GM19452 (cell line): ENCODE measurements around the gene SEMA6A.

ENCODE experiments used
- ATAC-seq: cut with Tn5 transposase; IDR thresholded peaks from one replicate; pipeline ENCODE4 v1.9.1; 2021; ENCODE audit not compliant: unreplicated experiment

The SEMA6A gene

GRCh38 chr5:116497631-116498030, 77.0 kb downstream of the SEMA6A start:
- ATAC-seq: no peak

DNA sequence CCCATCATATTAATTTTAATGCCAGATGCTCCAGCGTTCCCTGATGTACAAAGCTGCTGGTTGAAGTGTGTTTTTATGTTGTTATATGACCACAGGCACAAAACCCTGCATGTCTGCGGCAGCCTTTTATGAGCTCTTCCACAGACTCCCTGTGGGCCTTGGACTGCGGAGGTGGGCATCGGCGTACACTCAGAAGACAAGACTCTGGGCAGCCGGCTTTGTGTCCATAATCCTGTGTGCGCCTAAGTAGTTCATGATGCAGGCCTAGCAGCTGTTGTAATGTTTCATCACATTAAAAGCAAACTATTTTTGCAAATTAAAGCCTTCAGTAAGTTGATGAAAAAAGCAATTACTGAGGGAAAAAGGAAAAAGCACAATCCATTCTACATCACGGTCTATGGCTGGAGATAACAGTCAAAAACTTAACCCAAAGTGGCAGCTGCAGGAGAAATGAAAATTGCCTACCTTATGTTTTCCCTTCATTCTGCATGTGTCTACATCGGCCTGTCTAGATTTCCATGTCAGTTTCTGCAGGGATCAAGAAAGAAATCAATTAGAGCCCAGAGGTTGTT, 78.8 kb downstream of the SEMA6A start:
- no peak for ATAC-seq

- no peak for ATAC-seq
Measured at GRCh38 chr5:116494784-116495450, 79.7 kb downstream of the SEMA6A start.

- ATAC-seq: no peak
Measured at GRCh38 chr5:116492776-116493175, 81.8 kb downstream of the SEMA6A start.

GRCh38 chr5:116492016-116492623, 82.5 kb downstream of the SEMA6A start:
- peak; percentile 83 for ATAC-seq

GRCh38 chr5:116488356-116489041, 86.1 kb downstream of the SEMA6A start:
- no peak for ATAC-seq

DNA sequence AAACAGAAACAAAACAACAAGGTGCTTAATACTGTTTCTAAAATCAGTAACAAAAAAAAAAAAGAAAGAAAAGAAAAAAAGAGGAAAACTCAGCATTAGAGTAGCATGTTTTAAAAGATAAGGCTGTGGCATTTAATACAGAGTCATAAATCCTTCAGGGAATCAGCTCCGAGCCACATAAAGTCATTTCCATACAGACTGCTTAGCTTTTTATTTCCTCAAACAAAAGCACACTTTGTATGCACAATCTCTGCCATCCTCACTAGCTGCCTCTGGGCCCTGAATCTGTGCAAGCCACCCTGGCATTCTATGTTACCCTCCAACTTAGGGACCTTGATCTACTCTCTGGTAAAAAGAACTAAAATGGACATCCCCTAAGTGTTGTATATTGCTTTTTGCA, 87.6 kb downstream of the SEMA6A start:
- ATAC-seq: no peak

- ATAC-seq: no peak
Measured at GRCh38 chr5:116486588-116486987, 88.0 kb downstream of the SEMA6A start.

- ATAC-seq: no peak
Measured at GRCh38 chr5:116484645-116485044, 90.0 kb downstream of the SEMA6A start.

GRCh38 chr5:116482394-116482793, 92.2 kb downstream of the SEMA6A start:
- no peak for ATAC-seq

DNA sequence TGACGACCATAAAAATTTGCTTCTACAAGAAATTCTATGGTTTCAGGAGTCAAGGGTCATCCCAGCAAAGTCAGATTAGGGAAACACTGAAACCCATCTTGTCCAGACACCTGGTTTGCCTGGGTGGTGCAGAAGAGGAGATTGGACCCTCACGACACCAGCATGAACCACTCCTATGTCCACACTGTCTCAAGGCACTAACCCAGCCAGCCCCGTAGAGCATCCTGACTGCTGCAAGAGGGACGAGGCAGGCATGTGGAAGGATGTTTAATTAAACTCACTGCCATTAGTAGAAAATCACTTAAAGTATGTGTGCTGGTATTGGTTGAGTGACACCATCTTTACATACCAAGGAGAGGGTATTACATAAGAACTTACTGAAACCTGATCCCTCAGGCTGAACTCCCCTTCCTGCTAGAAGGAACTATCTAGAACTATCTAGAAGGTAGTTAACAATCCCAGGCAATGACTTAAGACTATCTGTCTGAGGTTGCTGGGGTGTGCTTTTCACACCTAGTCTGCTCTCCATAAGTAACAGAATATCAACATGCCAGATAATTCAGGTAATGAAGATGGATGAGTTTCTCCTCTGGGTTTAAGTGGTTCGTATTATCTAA, 93.6 kb downstream of the SEMA6A start:
- ATAC-seq: no peak

- ATAC-seq: no peak
Measured at GRCh38 chr5:116479776-116480675, 94.6 kb downstream of the SEMA6A start.

DNA sequence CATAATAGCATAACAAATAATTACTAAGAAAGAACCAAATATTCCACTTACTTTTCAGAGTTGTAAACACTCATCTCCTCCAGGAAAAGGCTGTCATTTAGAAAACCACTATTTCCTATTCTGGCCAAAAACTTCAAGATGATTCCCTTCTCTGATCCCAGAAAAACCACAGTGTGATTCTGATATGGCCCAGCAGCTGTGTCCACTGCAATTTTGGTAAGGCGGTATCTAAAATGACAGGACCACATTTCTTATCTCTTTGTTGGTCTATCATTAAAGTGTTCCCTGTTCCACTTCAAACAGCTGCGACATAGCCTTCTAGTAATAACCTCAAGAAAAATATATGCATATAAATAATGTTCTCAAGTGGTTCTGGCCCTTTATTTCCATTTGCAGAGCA, 96.1 kb downstream of the SEMA6A start:
- no peak for ATAC-seq

DNA sequence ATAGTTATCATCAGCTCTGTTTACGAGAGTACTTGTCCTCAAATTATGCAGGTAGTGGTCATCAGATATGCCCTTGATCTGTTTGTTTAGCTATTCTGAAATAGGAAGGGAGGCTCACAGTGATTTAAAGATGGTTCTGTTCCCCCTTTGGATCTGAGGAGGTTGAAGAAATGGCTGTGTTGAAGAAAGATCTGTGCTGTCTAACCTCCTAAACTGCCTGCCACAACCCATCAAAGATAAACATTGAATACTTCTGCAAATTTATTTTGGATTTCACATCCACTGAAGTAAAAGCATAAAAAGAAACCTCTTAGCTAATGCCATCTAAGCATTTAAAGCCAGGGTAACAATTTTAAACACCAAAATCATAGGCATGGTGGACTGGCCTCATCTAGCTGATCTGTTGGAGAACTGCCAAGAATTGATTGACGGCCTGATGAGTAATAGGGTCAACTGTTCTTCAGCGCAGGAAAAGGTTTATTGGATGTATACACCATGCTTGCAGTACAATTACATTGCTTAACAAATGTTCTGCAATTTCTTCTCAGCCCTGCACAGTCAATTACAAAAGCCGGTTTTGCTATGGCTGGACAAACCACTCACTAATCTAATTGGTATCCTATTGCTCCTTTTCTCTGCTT, 97.6 kb downstream of the SEMA6A start:
- ATAC-seq: no peak

GRCh38 chr5:116475338-116475737, 99.3 kb downstream of the SEMA6A start:
- no peak for ATAC-seq

DNA sequence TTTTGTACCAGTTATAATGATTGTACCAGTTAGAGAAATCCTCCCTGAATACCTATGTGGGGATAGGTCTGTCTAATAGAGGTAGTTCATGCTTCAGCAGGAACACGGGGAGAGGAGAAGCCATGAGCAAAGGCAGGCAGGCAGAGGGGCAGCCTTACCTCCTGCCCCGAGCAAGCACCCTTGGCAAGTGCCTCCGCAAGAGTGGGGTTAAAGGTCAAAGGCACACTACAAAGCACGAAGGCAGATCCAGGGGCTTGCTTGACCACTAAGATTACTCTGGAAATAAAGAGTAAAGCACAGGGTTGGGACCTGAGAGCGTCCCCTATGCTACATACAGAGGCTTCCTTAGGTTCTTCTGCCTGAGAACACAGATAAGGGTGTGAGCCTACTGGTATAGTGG, 100.9 kb downstream of the SEMA6A start:
- ATAC-seq: no peak

DNA sequence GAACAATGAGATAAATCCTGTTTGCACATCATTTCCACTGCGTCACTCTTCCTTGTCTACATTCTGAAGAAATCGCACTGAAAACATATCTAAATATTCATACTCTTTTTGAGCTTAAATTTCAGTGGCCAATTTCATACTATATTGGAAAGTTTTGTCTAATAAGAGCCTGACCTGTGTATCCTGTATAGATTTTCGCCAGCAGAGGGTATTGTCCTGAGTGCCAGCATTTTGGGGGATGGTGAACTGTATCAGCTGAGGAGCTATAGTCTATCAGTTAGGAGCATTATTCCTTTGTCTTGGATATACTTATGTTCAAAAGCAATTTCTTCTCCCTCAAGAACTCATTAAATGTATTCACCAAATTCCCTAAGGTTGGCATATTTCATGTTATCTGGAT, 102.3 kb downstream of the SEMA6A start:
- ATAC-seq: no peak

- no peak for ATAC-seq
Measured at GRCh38 chr5:116469631-116470030, 105.0 kb downstream of the SEMA6A start.

DNA sequence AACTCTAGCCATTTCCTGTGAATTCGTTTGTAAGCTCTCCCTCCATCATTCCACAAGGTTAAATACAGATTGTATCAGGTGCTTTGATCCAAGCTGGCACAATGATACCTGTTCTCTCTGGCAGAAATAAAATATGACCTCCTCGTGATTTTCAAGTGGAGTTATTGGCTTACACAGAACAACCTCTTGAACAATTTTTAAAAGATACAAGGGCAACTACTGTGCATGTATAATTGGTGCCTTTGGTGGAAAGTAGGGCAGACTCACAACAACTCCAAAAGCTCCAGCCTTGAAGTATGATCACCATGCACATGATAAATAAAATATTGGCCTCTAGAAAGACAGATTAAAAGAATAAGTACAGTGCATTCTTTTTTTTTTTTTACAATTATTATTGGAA, 106.0 kb downstream of the SEMA6A start:
- ATAC-seq: no peak

- no peak for ATAC-seq
Measured at GRCh38 chr5:116467465-116467843, 107.2 kb downstream of the SEMA6A start.
